ENCODE data around the gene FUS. TPM values are rescaled to one million over a fixed set of nuclear protein-coding genes. Genes with fewer than 3 reads are reported as not detected.

The FUS gene
- total RNA-seq, 1 donor from 2014 or later = 309 TPM

GRCh38 chr16:31186930-31187807, 7.2 kb downstream of the FUS start:
- H3K4me2 ChIP-seq (ENCODE audit: low read length) = no peak overlapping the region
- FAIRE-seq (no peak), DNase-seq (ENCODE audit: low read depth) (no peak)
- H2AFZ ChIP-seq (ENCODE audit: low read depth, low read length) = no peak overlapping the region
- Mint-ChIP-seq H3K9me3 (ENCODE audit: unreplicated experiment) (no peaks in the 10 kb centered on the region), H3K4me3 (ENCODE audit: unreplicated experiment) (peak overlapping the region; percentile 8), H3K36me3 (ENCODE audit: low read depth, unreplicated experiment) (peaks cover 59% of the 10 kb centered on the region), H3K27ac (ENCODE audit: unreplicated experiment) (no peak overlapping the region), H3K4me1 (ENCODE audit: low read depth, unreplicated experiment) (peaks cover 51% of the 10 kb centered on the region), H3K27me3 (ENCODE audit: low read depth, unreplicated experiment) (no peaks in the 10 kb centered on the region)
- peaks cover 92% of the 10 kb centered on the region for H3K79me2 ChIP-seq (ENCODE audit: insufficient read depth, low read length)
- no peak overlapping the region for H3K4me3 ChIP-seq (ENCODE audit: insufficient read depth, low read depth, low read length)
- no peaks in the 10 kb centered on the region for H3K9me3 ChIP-seq (ENCODE audit: insufficient read depth, low read depth, low read length)
- TF ChIP-seq CTCF (IDR thresholded peaks at IDR 0.05; ENCODE audit: insufficient read depth, low read depth, low read length) (no peak), EZH2 (IDR thresholded peaks at IDR 0.05; ENCODE audit: insufficient read depth, low read length) (no peak)
- peaks cover 19% of the 10 kb centered on the region for H3K4me1 ChIP-seq (ENCODE audit: insufficient read depth, low read length)
- H3K36me3 ChIP-seq (ENCODE audit: insufficient read depth, low read length) = peaks cover 89% of the 10 kb centered on the region
- H3K9ac ChIP-seq (ENCODE audit: low read length) = no peak overlapping the region
- H4K20me1 ChIP-seq (ENCODE audit: insufficient read depth, low read length) = peaks cover 100% of the 10 kb centered on the region
- no peak overlapping the region for H3K27ac ChIP-seq (ENCODE audit: low read depth, low read length)
- no peaks in the 10 kb centered on the region for H3K27me3 ChIP-seq (ENCODE audit: insufficient read depth, low read length)

GRCh38 chr16:31187808-31188189, 7.9 kb downstream of the FUS start:
- Histone ChIP-seq H3K9ac (ENCODE audit: low read length) (peak overlapping the region; percentile 1), H3K4me3 (ENCODE audit: insufficient read depth, low read depth, low read length) (no peak overlapping the region), H3K4me2 (ENCODE audit: low read length) (no peak overlapping the region), H4K20me1 (ENCODE audit: insufficient read depth, low read length) (peaks cover 100% of the 10 kb centered on the region), H3K27me3 (ENCODE audit: insufficient read depth, low read length) (no peaks in the 10 kb centered on the region), H3K27ac (ENCODE audit: low read depth, low read length) (no peak overlapping the region), H3K9me3 (ENCODE audit: insufficient read depth, low read depth, low read length) (no peaks in the 10 kb centered on the region), H3K4me1 (ENCODE audit: insufficient read depth, low read length) (peaks cover 13% of the 10 kb centered on the region), H3K36me3 (ENCODE audit: insufficient read depth, low read length) (peaks cover 90% of the 10 kb centered on the region), H3K79me2 (ENCODE audit: insufficient read depth, low read length) (peaks cover 88% of the 10 kb centered on the region), H2AFZ (ENCODE audit: low read depth, low read length) (no peak overlapping the region)
- Mint-ChIP-seq H3K27ac (ENCODE audit: unreplicated experiment) (no peak overlapping the region), H3K9me3 (ENCODE audit: unreplicated experiment) (no peaks in the 10 kb centered on the region), H3K27me3 (ENCODE audit: low read depth, unreplicated experiment) (no peaks in the 10 kb centered on the region), H3K36me3 (ENCODE audit: low read depth, unreplicated experiment) (peaks cover 54% of the 10 kb centered on the region), H3K4me3 (ENCODE audit: unreplicated experiment) (no peak overlapping the region), H3K4me1 (ENCODE audit: low read depth, unreplicated experiment) (peaks cover 45% of the 10 kb centered on the region)
- no peak for FAIRE-seq
- no peak for TF ChIP-seq EZH2 (IDR thresholded peaks at IDR 0.05; ENCODE audit: insufficient read depth, low read length)
- no peak for TF ChIP-seq CTCF (IDR thresholded peaks at IDR 0.05; ENCODE audit: insufficient read depth, low read depth, low read length)
- no peak for DNase-seq (ENCODE audit: low read depth)

Data from astrocyte (in vitro differentiated cells and primary cell).